HG03039 (cell line): ENCODE data around the gene CDC42SE2.
"Not testable (repeated sequence)": the region's sequence is repeated elsewhere in the genome, so short reads cannot be mapped to it uniquely, and the experiment has no call there.

ENCODE experiments used
- ATAC-seq: cut with Tn5 transposase; IDR thresholded peaks from one replicate; pipeline ENCODE4 v1.9.1; 2021; ENCODE audit warnings: mild to moderate bottlenecking, moderate library complexity; ENCODE audit not compliant: unreplicated experiment

Gene CDC42SE2

GRCh38 chr5:131250751-131251475 is 12.9 kb upstream of the CDC42SE2 start:
- ATAC-seq: no peak

GRCh38 chr5:131252824-131253171 is 11.1 kb upstream of the CDC42SE2 start:
- peak; percentile 84 for ATAC-seq

- ATAC-seq: not testable (repeated sequence)
Measured at GRCh38 chr5:131254025-131254424, 9.8 kb upstream of the CDC42SE2 start.

- no peak for ATAC-seq
Measured at GRCh38 chr5:131254741-131255140, 9.1 kb upstream of the CDC42SE2 start.

GRCh38 chr5:131256507-131256823 is 7.4 kb upstream of the CDC42SE2 start:
- ATAC-seq: no peak

GRCh38 chr5:131258733-131259132 is 5.1 kb upstream of the CDC42SE2 start:
- ATAC-seq: no peak

GRCh38 chr5:131259326-131259725 is 4.5 kb upstream of the CDC42SE2 start:
- no peak for ATAC-seq

GRCh38 chr5:131260895-131261294 is 3.0 kb upstream of the CDC42SE2 start:
- ATAC-seq: no peak

- ATAC-seq: no peak
Measured at GRCh38 chr5:131261483-131261882, 2.4 kb upstream of the CDC42SE2 start.

- no peak for ATAC-seq
Measured at GRCh38 chr5:131262953-131263541, 806 bp upstream of the CDC42SE2 start.

- ATAC-seq: peak; percentile 5
Measured at GRCh38 chr5:131264451-131265099, 722 bp downstream of the CDC42SE2 start.

- ATAC-seq: no peak
Measured at GRCh38 chr5:131265311-131265803, 1.5 kb downstream of the CDC42SE2 start.

GRCh38 chr5:131266370-131267060 is 2.7 kb downstream of the CDC42SE2 start:
- ATAC-seq: no peak

GRCh38 chr5:131268758-131269370 is 5.0 kb downstream of the CDC42SE2 start:
- ATAC-seq: no peak

GRCh38 chr5:131270809-131271208 is 7.0 kb downstream of the CDC42SE2 start:
- ATAC-seq: no peak

GRCh38 chr5:131271888-131272287 is 8.0 kb downstream of the CDC42SE2 start:
- ATAC-seq: not testable (repeated sequence)

- ATAC-seq: no peak
Measured at GRCh38 chr5:131272307-131272706, 8.5 kb downstream of the CDC42SE2 start.

GRCh38 chr5:131272724-131273123 is 8.9 kb downstream of the CDC42SE2 start:
- ATAC-seq: no peak

- no peak for ATAC-seq
Measured at GRCh38 chr5:131274326-131275063, 10.6 kb downstream of the CDC42SE2 start.

- no peak for ATAC-seq
Measured at GRCh38 chr5:131276072-131276471, 12.2 kb downstream of the CDC42SE2 start.
